OCI-M1 (cell line): ENCODE data around the gene TICAM2.

Experiments
- DNase-seq: peaks from one replicate; lab custom pipeline; 2025; lab: John Stamatoyannopoulos, UW

TICAM2 gene

DNA sequence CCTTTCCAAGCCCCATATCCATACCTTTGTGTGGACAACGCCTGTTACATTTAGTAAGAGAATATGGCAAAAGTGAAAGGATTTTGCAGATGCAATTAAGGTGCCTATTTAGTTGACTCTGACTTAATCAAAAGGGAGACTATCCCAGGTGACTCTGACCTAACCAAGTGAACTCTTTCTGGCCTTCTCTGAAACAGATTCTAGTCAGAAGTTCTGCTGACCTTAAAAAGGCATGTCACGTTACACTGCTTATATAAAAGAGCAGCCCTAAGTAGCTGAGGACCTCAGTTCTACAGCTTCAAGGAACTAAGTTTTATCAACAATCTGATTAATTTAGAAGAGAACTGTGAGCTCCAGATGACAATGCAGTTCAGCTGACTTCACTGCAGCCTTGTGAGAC, 5.7 kb upstream of the TICAM2 start:
- peak; percentile 19 for DNase-seq

DNA sequence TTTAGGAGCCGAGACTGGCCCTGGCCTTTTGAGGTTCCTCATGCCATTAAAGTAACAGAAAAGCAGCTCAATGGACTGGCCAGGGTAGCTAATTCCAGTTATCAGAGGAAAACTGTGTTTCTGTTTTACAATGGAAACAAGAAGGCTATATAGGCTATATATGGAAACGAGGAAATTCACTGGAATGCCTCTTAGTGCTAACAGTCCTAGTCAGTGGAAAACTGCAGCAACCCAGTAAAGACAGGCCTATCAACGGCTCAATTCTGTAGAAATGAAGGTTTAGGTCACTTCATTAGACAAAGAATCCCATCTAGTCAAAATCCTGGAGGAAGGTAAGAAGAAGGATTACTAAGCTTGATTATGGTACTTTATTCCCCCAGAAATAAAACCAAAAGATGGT, 3.2 kb upstream of the TICAM2 start:
- no peak for DNase-seq

DNA sequence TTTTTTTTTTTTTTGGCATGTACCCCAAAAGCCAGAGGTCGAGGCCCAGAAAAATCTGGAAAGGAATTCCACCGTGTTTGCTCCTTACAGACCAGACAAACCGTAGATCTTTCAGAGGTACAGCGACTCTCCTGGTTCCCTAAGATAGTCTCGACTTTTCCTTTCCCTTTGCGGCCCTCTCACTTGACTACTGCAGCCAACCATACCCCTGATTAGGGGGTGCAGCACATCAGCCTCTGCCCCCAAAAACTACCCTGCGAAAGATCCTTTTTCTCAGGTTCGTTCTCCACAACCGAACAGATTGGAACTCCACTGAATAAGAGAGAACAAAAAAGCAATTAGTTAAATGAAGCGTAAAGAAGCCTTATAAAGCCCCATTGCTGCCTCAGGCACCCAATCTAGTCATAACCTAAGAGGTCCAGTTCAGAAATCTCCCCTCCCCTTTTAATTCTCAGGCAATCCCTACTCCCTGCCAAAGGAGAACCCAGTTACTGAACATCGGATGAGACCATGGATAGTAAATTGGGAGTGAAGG, 379 bp upstream of the TICAM2 start:
- DNase-seq, result no peak

DNA sequence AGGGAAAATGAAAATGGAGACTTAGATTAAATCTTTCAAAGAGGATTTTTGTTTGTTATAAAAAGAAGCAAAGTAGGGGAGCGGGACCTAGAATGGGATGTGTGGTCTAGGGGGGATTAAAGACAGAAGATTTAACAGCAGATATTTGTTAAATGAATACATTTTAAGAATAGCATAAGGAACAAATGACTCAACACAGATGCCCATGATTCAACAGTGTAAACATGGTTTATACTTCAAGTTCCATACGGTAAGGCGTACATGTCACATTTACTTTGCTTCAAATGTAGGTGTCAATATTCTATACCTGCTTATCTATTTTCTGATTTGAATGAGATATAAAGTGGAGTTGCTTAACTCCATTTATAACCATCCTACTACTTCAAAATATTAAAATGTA, 1.5 kb downstream of the TICAM2 start:
- no peak for DNase-seq

DNA sequence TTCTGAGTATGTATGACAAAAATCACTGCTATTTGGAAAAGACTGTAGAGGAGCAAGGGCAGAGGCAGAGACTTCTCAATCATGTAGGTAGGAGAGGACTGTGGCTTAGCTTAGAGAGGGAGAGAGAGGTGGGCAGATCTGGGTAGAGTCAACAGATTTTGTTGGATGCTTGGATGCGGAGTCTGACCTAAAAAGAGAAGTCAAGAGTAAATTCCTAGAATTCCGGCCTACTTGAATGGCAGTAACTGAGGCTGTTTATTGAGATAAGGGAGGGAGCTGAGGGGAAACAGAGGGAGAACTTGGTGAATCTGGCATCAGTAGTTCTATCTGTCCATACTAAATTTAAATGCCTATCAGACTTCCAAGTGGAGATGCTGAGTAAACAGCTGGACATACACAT, 2.4 kb downstream of the TICAM2 start:
- no peak for DNase-seq

DNA sequence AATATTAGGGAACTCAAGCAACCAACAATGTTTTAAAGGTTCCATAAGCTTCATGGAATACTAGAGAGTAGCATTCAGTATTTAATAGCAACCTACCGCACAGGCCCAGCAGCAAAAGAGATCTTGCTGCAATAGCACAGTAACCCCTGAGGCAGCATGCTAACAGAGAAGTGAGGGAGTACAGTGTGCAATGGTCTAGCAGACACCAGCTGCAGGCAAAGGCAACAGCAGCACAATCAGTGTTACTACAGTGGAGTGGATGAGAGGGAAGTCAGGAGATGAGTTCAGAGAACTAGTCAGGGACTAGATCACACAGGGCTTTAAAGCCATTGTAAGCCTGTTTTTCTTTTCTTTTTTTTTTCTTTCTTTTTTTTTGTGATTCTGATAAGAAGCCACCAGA, 2.8 kb downstream of the TICAM2 start:
- DNase-seq, result no peak

DNA sequence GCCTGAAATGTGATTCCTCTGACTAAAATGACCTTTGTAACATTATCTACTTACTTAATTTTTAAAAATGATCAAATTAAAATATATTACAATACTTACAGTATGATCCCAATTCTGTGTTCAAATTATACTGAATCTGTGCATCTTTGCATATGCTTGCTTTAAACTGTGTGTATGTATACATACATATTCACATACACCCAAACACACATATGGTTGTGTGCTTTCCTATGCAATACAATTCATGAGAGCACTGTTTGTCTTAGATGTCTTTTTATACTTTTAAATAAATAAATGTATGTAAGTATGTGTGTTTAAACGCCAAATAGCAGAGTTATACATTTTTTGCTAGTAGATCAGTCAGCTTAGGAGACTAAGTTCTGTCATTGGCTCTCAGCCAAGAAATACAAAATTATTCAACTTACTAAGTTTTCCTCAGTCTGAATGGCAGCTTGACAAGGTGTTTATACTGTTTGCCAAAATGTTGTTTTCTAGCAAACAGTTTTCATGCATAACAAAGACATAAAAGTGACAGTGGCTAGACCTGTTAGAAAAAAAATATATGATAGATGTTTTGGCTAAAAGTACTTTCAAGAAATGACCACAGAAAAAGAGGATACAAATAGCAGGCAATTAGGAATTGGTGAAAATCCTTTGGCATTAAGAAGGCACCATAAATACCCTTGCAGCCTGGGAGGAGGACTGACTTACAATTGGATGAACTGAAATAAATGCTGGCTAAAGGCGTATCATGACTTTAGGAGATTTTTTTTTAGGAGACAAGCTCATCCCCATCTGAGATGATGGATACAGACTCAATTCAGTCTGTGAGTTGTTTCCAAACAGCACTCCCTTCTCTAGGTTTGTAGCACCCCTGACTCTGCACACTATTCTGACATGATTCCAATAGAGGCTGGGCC, 7.9 kb downstream of the TICAM2 start:
- no peak for DNase-seq

DNA sequence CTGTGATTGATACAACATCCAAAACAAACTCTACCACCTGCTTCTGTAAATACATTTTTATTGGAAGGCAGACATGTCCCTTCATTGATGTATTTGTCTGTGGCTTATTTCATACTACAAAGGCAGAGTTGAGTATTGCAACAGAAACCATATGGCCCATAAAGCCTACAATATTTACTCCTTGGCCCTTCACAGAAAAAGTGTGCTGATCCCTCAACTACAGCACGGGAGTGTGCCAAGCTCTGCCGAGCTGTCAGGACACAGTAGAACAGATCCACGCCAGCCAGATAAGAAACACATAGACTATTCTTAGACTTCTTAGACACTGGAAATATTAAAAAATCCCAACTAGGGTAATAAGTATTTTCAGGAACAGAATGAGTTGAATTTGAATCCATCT, 13.2 kb downstream of the TICAM2 start:
- DNase-seq, result no peak

DNA sequence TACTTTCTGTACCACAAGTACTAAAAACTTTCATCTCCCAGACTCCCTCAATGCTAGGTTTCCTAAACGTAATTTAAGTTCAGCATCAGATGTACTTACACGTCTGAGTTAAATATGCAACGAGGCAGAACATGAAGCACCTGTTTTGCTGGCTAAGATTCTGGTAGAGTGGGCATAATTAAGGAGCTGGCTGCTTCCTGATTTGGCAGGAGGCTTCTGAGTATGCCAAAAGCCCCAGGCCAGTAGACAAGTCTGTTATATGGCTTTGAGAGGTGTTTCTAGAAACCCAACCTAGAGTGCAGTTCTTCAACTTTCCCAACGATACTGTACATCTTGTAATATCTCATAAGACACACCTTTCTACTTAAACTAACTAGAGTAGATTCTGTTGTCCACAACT, 13.6 kb downstream of the TICAM2 start:
- DNase-seq, result no peak

DNA sequence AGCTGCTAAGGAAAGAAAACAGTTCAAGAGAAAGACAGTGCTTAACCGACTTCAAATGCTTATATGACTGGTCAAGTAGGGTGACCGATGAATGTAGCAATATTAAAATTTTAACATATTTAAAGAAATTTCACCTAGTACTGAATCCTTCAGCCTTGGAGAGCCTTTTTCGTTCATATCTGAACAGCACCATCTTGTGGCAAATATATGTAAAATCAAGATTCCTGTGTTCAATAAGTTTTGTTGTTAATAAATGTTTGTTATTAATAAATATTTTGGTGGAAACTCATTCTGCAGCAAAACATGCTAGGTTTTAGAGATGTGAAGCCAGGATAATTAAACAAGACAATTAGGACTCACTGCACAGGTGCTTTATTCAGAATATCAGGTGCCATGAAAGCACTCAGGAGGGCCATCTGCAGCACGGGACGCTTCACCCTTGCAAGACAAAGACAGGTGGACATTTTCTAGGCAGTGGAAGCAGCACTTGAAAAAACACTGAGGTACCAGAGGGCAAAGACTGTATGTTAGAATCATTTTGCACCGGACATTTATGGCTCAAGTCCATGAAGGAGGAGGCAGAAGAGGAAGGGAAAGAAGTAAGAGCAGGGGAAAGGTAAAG, 15.6 kb downstream of the TICAM2 start:
- peak; percentile 2 for DNase-seq

DNA sequence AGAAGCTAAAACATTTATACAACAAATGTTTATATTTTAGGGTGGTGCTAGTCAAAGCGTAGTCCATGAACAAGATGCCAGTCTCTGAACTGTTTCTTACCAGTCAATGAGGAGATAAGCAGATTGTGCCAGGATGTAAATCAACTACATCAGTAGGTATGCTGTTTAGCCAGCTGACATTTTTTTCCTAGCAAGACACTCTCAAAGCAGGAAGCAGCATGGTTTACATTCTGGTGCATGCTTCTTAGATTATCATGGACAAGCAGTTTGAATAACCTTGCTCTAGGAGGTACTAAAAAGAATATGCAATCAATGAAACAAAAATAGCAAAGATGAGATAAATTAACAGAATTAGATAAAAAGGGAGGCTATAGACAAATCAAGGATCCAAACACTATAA, 17.0 kb downstream of the TICAM2 start:
- no peak for DNase-seq

DNA sequence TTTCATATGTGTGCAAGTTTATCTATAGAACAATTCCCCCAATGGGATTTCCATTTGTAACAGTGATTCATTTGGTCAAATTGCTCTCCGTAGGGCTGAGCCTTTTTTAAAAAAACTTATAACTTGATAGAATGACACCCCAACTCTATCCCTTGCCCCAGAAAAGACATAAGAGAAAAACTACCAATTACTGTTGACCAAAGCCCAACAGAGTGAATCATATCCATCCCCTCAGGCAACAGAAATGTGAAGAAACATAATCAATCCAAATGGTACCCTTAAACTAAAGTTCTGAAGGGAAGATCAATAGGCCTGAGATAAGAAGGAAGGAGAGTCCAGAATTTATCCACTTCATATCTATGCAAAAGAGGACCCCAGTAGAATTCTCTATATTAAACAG, 17.8 kb downstream of the TICAM2 start:
- DNase-seq, result no peak

DNA sequence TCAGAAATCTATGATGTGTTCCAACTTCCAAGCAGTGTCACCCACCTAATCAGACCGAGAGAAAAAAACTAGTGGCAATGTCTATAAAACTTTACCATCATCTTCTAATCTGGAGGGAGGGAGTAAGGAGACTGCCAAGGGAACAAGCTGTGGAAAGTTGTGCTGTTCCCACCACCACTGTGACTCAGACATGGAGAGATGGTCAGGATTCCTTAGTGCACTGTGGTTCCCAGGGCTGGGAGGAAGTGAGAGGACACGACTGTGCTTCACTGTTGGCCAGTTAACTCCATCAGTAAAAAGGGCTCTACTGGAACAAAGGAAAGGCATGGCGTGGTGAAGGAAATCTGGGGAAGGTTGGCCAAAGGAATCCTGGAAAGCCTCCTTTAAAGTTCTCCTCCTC, 18.8 kb downstream of the TICAM2 start:
- DNase-seq, result no peak

DNA sequence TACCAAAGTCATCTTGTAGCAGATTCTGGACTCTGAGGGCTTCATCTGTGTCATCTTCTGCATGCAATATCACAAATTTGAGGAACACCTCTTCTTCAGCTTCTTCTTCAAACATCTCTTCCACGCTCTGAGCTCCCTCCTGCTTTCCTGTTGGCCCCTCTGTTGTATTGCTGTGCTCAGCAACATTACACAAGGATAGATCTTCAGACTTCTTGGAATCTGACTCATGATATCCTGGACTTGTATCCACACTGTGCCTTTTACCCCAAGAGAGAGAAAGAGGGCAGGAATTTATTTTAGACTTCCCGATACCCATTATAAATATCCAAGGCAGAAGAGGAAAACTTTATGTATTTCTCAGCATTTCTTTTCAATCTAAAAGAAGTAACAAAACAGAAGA, 21.3 kb downstream of the TICAM2 start:
- DNase-seq, result no peak

DNA sequence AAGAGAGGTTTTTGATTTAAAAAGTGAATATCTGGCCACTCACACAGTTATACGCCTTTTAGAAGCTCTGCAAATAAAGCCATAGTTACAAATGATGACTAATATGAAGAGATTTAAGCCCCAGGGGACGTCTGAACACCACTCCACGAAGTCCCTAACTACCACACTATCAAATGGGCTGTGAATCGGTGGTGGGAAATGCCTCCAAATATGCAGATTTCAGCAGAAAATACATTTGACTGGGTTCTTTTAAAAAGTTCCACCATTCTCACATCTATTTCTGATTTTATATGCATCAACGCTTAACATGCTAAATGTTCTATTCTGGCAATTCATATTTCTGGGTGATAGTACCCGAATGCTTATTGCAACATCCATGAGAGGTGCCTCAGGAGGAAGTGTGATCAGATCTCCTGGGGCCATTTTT, 22.5 kb downstream of the TICAM2 start:
- no peak for DNase-seq

DNA sequence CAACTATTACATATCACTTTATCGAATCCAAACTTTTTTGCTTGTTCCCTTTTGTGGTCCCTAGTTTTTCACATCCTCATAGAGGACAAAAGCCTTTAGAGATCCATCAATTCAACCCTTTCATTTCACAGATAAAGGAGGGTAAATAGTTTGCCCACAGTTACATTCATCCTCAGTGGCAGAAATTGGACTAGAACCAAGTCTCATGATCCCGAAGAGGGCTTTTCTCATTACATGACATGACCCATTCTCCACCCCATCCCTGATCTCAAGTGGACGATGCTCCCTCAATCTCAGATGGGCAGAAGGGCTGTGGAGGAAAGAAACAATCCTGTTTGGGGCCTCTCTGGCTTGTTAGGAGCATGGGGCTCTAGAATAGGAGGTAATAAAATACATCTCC, 23.1 kb downstream of the TICAM2 start:
- no peak for DNase-seq

DNA sequence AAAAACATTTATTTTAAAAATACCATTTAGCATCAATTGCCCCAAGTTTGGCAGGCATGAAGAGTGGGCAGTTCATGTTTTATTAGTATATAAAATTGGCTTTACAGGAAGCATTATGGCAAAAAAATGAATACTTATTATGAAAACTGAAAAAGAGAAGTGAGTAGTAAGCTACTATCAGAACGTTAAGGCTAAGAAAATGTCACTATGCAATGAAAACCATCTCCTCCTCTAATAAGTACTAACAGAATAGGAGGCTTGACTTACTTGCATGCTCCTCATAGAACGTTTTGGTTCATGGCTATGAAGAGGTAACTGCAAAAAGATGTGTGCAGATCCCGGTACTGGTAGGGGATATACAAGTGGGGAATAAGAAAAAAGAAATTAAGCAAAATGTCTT, 23.6 kb downstream of the TICAM2 start:
- DNase-seq, result no peak

DNA sequence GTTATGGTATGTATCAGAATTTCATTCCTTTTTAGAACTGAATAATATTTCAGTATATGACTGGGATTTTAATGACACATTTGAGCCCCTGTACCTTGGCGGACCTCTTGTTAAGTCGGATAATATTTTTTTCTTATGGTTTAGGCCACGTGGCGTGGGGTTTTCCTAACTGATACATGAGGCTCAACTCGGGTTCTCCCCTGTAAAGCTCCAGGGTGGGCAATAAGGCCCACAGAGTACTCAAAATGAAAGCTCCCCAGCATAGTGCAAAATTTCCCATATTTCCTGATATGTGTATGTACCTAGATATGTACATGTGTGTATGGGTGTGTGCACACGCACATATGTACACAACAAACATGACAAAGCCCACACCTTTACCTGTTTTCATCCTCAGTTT, 24.5 kb downstream of the TICAM2 start:
- no peak for DNase-seq

DNA sequence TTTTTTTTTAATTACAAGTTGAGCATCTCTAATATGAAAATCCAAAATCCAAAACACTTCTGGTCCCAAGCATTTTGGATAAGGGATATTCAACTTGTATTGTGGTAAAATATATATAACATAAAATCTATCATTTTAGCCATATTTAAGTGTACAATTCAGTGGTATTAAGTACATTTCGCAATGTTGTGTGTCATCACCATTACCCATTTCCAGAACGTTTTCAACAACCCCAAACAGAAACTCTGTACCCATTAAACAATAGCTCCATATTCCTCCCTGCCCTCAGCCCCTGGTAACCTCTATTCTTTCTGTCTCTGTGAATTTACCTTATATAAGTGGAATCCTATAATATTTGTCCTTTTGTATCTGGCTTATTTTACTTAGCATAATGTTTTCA, 24.9 kb downstream of the TICAM2 start:
- DNase-seq, result no peak

DNA sequence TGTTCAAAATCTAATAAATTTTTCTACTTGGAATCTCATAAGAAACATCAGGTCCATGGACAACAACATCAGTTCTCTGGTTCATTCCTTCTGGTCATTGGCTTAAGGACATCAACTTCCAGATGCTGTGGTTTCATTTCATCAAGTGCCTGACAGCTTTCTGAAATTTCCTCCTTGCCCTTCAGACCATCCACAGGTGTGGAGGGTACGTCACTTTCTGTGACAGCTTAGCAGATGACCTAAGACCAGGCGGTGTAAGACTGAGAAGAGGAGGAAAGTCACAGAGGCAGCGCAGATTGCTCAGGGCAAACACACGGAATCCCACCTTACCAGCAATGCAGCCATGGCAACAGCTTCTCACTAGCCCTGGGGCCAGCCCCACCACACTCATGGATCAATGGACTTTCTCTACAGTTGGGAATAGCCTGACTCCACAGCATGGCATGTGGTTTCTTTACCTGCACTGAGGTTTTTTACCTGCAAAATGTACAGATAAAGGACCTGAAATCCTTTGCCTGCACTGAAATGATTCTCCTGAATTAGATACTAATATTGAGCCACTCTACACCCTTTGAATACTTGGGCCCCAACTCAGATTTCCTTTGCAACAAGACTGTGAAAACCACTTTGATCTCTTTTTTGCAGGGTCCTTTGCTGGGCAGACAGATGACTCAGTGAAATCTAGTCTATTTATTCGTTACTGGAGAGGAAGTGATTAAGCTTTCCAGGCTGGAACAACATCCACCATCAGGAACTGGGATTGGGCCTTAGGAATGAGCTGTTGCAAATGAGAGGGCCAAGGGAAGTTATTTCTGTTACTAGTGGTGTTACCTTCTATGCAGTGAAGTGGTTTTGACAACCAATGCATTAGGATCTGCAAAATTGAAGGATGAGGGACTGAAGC, 26.9 kb downstream of the TICAM2 start:
- DNase-seq, result no peak

DNA sequence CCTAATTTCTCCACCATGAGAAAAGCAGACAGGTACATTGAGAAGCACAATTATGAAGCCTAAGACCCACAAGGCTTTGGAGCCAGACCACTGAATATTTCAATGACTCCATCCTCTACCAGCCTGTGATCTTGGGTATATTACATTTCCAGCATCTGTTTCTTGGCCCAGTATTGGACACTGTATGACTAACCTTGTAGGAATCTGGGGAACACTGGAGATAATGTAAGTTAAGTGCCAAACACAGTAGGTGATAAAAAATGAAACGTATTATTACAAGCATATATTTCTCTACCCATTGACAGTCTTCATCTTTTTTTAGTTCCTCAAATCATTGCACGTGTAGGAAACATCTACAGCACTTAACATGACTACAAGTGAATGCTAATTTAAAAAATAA, 29.1 kb downstream of the TICAM2 start:
- DNase-seq, result no peak

DNA sequence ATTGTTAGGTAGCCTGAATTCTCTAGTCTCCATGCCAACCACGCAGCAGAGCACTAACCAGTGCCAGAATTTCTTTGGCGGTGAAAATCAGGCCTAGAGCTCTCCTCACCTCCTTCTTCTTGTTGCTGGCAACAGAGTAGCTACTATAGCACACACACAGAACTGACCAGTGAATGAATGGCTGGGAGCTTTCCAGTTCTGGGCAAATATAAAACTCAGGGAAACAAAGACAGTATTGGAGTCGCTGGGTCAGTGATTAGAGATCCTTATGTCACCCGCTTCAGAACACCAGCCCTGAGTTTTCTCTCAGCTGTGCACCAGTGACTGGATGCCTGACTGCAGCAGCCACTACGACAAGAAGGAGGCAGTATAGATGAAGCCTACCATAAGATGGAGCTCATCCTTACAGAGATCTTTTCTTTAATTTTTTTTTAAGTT, 30.8 kb downstream of the TICAM2 start:
- DNase-seq, result no peak
